GM21619 (cell line): ENCODE results near the gene PDCD11.
"Not testable (repeated sequence)": the region's sequence is repeated elsewhere in the genome, so short reads cannot be mapped to it uniquely, and the experiment has no call there.

Experiments used
- ATAC-seq: cut with Tn5 transposase; IDR thresholded peaks from one replicate; pipeline ENCODE4 v1.9.1; 2021; ENCODE audit not compliant: unreplicated experiment

PDCD11 gene

DNA sequence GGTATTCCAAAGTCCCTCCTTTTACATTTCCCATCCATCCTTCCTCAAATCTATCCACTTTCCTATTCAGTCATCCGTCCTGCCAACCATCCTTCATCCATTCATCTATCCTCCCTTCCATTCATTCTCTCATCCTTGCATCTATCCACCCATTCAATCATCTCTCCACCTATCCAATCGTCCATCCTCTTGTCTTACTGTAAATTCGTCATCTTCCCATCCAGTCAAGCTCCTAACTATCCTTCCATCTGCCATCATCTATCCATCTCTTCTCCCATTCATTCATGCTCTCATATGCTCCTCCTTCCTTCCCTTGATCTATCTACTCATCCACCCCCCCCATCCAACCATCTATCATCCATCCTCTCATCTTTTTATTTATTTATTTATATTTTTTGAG, 77.7 kb downstream of the PDCD11 start:
- ATAC-seq = no peak

DNA sequence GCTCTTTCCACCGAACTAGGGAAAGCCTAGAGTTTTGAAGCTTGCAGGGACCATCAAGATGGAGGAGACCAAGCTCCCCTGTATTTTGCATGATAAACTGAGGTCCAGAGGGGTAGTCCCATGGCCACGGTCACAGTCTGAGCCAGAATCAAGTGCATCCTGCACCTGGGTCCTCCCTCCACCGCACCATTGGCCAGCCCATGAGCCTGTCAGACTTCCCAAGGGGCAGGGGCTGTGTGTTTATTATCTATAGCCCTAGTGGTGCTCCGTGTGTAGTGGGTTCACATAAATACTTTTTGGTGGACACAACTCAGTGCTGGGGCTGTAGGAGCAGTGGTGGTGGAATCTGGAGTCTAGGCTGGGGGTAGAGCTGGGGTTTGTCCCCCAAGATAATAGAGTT, 79.0 kb downstream of the PDCD11 start:
- no peak for ATAC-seq

GRCh38 chr10:103476046-103476768, 79.8 kb downstream of the PDCD11 start:
- no peak for ATAC-seq

- no peak for ATAC-seq
Measured at GRCh38 chr10:103478671-103479070, 82.2 kb downstream of the PDCD11 start.

GRCh38 chr10:103479135-103479534, 82.7 kb downstream of the PDCD11 start, which contains the start of gene CALHM3:
Gene CALHM3 (minus strand): TSS chr10:103479240. CDS start chr10:103479032, 208 bp downstream.
- no peak for ATAC-seq

GRCh38 chr10:103480521-103480920, 84.1 kb downstream of the PDCD11 start:
- ATAC-seq = no peak

GRCh38 chr10:103481974-103482531, 85.6 kb downstream of the PDCD11 start:
- ATAC-seq = peak; percentile 63

DNA sequence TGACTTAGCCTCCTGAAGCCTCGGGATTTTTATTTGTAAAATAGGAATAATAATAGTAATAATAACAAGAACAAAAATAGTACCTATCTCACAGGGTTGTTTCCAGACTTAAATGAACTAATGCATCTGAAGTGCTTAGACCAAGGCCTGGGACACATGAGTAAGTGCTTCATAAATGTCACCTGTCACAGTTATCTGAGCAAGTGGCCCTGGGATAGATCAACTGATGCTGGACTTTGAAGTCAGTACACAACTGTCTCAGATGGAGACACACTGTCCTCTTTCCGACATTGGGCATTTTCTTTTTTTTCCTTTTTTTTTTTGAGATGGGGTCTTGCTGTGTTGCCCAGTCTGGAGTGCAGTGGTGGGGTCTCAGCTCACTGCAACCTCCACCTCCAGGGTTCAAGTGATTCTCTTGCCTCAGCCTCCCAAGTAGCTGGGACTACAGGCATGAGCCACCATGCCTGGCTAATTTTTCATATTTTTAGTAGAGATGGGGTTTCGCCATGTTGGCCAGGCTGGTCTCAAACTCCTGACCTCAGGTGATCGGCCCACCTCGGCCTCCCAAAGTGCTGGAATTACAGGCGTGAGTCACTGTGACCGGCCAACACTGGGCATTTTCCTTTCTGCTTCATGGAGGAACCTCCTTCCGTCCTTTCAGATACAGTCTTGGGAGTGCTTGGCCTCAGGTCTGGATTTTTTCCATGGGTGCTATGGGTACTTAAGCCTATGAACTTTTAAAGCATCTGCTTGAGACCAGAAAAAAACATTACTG, 90.4 kb downstream of the PDCD11 start:
- ATAC-seq = not testable (repeated sequence)

GRCh38 chr10:103487410-103487708, 90.9 kb downstream of the PDCD11 start:
- no peak for ATAC-seq

DNA sequence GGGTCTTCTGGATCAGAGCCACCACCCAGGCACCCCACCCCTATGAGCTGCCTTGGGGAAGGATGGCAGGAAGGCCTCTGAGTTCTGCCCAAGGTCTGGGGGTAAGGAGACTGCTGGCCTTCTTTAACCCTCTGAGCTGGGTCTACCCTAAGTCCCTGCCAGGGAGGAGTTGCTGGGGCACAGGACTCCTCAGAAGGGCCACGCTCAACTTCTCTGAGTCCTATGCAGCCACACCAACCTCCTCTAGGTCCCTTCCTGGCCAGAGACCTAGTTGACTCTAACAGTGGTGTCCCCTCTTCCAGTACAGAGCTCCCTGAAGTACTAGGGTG, 94.5 kb downstream of the PDCD11 start:
- peak; percentile 11 for ATAC-seq

- no peak for ATAC-seq
Measured at GRCh38 chr10:103491729-103492364, 95.4 kb downstream of the PDCD11 start.

DNA sequence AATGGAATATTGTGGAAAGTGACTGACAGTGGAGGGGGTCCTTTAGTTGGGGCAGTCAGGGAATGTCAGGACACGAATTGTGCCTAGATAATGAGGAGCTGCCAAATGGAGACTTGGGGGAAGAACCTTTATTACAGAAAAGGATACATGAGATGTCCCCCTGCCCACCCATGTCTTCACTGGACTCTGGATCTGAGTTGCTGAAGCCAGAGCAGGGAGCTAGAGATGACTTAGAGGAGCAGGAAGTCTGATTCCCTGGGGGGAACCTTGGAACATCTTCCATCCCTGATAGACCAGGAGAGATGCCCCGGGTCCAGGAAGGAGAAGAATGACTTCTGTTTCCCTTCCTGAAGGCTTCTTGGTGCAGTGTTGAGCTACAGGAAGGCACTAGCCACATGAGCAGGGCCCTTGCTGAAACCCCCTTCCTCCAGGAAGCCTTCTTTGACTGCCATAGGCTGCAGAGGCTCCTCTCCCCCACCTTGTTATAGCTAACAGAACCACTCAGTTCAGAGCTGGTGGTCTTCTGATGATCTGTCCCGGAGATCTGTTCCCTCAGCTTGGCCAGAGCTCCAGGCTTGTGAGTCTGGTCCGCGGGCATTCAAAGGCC, 96.3 kb downstream of the PDCD11 start:
- no peak for ATAC-seq

DNA sequence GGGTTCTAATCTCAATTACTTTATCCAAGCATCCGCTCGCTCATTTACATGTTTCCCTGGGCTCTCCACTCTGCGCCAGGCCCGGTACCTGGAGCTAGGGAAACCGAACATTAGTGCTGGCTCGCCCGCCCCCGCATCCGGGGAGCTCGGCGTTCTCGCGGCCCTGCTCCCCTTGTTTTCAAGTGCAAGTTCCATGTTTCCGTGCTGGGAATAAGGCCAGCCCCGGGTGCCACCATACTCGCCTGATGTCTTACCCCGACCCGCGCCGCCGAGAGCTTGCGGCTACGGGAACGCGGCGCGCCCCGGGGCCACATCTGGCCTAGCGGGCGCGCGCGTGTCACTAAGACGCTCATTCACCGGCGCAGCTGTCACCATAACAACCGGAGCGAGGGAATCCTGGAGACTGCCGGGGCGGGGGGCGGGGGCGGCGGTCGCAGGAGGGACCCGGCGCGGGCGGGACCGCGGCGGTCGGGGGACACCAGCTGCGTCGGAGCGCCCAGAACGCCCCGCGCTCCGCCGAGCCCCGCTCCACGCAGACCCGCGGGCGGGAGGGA, 97.0 kb downstream of the PDCD11 start, which contains the start of gene NEURL1:
Gene NEURL1 (plus strand): TSS at position 344 of the 554 bp plus-strand sequence. CDS start 683 bp downstream, outside the sequence.
- ATAC-seq = no peak

DNA sequence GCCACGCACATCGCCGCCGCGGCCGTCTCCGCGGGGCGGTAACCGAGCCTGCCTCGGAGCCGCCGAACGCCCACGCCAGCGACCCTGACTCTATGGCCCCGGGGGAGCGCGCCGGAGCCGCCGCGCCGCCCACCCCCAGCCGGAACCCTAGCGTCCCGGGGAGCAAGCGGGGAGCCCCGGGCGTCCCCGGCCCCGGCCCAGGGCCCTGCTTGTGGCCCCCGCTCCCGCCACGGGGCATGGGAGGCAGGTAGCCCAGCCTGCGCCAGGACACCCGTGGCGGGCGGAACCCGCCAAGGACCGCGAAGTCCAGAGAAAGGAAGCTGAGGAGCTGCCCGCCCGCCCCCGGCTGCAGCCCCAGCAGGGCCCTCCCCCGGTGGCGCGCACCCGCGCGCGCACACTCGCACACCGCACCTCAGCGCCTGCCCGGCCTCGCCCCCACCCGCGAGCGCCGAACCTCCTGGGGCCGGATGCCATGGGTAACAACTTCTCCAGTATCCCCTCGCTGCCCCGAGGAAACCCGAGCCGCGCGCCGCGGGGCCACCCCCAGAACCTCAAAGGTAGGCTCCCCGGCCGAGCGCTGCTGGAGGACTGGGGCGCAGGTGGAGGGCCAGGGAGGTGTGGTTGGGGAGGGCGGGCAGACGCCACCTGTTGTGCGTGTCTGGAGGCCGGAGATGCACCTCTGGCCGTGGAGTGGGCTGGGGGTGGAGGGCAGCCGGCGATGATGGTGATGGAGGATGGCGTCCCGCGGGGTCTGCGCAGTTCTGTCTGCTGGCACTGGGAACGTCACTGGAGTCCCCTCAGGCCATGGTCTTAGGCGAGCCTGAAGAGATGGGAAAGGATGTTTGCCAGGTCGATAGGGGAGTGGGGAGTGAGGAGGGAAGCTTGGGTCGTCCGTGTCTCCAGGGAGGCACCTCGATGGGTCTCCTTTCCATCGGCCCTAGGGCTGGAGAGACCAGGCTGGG, 97.8 kb downstream of the PDCD11 start:
- ATAC-seq = no peak

DNA sequence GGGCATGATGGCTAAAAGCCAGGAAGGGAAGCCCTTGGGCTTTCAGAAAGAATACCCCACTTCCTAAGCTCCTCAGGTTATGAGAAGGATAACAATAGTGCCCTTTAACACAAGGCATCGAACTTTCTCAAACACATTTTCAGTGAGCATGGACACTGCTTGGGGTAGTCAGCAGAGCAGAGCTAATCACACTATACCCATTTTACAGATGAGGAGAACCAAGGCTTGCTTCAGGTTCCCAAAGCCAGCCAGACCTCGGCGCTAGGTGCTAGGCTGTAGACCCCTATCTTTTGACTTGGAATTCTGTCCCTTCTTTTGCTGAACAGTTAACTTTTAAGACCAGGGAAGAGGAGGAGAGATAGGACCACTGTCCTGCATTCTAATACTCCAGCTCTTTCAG, 98.9 kb downstream of the PDCD11 start:
- ATAC-seq = no peak
